Upper lobe of left lung (tissue), 4 donors: ENCODE data around the gene EML1.

ENCODE experiments used
- POLR2A ChIP-seq, 4 donors: fragments of 450-650 bp; IDR thresholded peaks; one replicate each; pipeline ENCODE4 v1.5.1; 2016 to 2017; ENCODE audit warnings: antibody characterized with exemption in 4 of 4, mild to moderate bottlenecking in 2 of 4
- POLR2AphosphoS5 ChIP-seq, 2 donors: sonication (generic); formaldehyde crosslinking; IDR thresholded peaks; one replicate each; pipeline ENCODE4 v1.5.1; 2017; ENCODE audit warnings: antibody characterized with exemption in 2 of 2
- TF ChIP-seq, protein P1 (sequence below), 6 experiments: fragments of 450-650 bp in 4 of 6; fragments of 200-600 bp in 2 of 6; sonication (generic) in 2 of 6; IDR thresholded peaks; one replicate each; pipeline ENCODE4 v1.5.1; 2016 to 2019; ENCODE audit warnings: antibody characterized with exemption in 6 of 6

DNA sequence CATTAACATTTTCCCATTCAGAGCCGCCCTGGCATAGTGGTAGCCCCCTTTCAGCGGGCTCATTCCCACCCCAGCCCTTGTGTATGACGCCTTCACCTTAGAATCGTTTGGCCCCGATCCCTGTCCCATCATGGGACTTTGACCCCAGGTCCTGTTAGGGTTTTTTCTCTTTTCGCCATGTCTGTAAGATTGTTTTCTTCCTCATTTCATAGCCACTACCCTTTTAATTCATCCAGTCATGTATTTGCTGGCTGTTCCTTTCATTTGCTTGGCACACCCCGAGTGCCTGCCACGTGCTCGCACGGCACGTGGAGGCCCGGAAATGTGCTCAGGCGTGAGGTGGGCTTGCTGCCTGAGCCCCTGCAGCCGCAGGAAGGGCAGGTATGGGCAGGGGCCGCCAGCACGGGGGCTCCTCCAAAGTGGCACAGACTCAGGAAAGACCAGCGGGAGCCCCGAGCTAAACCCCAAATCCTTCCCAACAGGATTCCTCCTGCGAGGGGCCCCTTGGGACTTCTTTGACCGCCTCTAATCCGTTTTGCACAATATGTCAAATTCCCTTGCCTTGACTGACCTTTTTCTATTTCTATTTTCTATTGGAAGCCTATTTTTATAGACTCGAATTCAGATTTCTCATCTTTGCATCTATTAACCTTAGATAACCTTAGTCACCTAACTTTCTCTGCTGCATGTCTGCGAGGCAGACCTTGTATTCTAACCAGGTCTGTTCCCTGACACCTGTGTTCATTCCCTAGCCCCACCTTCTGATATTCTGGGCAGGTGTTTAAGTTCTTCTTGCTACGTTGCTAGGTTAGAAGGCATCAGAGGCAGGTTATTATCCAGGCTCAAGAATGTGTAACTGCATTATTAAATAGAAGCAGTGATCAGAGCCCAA is 114.8 kb downstream of the EML1 start:
- TF ChIP-seq, protein P1, sequence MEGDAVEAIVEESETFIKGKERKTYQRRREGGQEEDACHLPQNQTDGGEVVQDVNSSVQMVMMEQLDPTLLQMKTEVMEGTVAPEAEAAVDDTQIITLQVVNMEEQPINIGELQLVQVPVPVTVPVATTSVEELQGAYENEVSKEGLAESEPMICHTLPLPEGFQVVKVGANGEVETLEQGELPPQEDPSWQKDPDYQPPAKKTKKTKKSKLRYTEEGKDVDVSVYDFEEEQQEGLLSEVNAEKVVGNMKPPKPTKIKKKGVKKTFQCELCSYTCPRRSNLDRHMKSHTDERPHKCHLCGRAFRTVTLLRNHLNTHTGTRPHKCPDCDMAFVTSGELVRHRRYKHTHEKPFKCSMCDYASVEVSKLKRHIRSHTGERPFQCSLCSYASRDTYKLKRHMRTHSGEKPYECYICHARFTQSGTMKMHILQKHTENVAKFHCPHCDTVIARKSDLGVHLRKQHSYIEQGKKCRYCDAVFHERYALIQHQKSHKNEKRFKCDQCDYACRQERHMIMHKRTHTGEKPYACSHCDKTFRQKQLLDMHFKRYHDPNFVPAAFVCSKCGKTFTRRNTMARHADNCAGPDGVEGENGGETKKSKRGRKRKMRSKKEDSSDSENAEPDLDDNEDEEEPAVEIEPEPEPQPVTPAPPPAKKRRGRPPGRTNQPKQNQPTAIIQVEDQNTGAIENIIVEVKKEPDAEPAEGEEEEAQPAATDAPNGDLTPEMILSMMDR (IDR thresholded peaks at IDR 0.05), result no peak
- TF ChIP-seq POLR2AphosphoS5 (IDR thresholded peaks at IDR 0.05), result no peak
- TF ChIP-seq POLR2A (IDR thresholded peaks at IDR 0.05), result no peak
